NB4 (cell line): ENCODE data around the gene C12orf76.

ENCODE experiments used
- CTCF ChIP-seq: IDR thresholded peaks from one replicate; pipeline ENCODE4 v1.5.1; 2012; ENCODE audit warnings: low read depth, low read length
- MAX ChIP-seq: IDR thresholded peaks from 2 replicates; pipeline ENCODE4 v1.6.1; 2011; ENCODE audit warnings: low read depth, low read length

GRCh38 chr12:110039085-110039807, 9.1 kb downstream of the C12orf76 start:
- TF ChIP-seq CTCF (no peak), MAX (no peak)
